GM19240 (cell line): ENCODE measurements around the gene MBD3L5.
"Not testable (repeated sequence)": the region's sequence is repeated elsewhere in the genome, so short reads cannot be mapped to it uniquely, and the experiment has no call there.

Source experiments
- DNase-seq: peaks from one replicate; pipeline ENCODE4 v3.0.0; 2011; ENCODE audit warnings: low spot score; ENCODE audit not compliant: insufficient read length

The MBD3L5 gene

GRCh38 chr19:7051421-7051820, 21.0 kb downstream of the MBD3L5 start:
- not testable (repeated sequence) for DNase-seq

DNA sequence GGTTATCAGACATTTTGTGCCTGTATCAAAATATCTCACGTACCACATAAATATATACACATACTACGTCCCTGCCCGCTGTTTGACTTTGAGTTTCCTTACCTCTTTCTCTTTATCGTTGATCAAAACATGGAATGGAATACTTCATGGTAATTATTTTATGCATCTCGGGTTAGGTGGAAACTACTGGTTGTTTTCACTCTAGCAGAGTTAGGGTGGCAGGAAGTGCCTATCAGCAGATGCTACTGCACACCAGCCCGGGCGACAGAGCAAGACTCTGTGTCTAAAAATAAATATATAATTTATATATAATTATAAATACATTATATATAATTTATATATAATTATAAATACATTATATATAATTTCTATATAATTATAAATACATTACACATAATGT, 22.5 kb downstream of the MBD3L5 start:
- not testable (repeated sequence) for DNase-seq

DNA sequence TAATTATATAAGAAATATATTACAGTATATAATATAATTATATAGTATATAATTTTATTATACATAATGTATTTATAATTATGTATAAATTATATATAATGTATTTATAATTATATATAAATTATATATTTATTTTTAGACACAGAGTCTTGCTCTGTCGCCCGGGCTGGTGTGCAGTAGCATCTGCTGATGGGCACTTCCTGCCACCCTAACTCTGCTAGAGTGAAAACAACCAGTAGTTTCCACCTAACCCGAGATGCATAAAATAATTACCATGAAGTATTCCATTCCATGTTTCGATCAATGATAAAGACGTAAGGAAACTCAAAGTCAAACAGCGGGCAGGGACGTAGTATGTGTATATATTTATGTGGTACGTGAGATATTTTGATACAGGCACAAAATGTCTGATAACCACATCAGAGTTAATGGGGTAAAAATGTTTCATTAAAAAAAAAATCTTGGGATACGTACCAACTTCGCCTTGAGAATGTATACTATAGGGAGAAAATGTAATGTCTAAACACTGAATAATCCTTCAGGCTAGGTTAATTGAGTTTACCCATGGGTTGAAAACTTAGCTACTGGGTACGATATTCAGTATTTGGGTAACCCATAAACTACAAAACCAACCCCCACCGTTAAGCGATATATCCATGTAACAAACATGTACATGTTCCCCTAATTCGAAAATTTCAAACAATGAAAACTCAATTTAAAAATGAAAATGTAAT, 24.4 kb downstream of the MBD3L5 start:
- DNase-seq = not testable (repeated sequence)

DNA sequence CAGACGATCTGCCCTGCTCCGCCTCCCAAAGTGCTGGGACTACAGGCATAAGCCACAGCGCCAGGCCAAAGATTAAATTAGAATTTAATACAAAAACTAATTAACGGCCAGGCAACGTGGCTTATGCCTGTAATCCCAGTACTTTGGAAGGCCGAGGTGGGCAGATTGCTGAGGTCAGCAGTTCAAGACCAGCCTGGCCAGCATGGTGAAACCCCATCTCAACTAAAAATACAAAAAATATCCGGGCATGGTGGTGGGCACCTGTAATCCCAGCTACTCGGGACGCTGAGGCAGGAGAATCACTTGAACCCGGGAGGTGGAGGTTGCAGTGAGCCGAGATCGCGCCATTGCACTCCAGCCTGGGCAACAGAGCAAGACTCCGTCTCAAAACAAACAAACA, 25.3 kb downstream of the MBD3L5 start:
- not testable (repeated sequence) for DNase-seq

DNA sequence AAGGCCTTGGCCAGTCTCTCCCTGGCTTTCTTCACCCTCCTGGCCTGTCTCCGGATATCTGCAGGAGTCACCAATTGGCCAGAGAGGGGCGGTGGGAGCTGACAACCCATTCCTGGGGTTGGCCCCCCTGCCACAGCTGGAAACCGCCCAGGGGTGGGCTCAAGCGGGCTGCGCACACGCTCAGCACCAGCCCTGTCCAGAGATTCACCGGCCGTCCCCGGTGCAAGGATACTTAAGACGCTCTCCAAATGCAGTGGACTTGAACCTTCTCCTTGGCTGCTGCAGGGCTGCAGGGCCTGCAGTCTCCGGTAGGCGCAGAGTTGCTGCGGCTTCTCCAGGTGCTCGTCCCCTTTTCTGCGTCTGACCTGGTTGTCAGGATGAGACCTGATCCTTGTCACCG, 26.0 kb downstream of the MBD3L5 start:
- not testable (repeated sequence) for DNase-seq

DNA sequence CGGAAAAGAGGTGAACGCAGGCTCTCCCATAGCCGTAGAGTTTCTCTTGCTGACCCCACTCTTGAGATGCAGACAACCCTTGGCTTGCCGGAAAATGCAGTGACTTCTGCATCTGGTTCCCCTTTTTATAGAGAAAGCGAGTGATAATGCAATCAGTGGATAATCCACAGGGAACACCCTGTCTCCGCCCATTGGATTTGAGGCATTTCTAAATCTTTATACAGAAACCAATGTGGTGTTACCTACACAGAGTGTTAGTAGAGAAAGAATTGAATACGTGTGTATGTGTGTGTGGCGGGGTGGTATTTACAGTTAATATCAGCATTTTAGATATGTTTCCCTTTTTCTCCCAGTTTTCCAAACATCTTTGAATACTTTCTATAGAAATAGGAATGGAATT, 28.2 kb downstream of the MBD3L5 start, which contains the start of gene MBD3L3:
MBD3L3 (minus strand) TSS at position 101 of the 400 bp plus-strand sequence; CDS start at position 30, 71 bp downstream.
- DNase-seq = not testable (repeated sequence)

DNA sequence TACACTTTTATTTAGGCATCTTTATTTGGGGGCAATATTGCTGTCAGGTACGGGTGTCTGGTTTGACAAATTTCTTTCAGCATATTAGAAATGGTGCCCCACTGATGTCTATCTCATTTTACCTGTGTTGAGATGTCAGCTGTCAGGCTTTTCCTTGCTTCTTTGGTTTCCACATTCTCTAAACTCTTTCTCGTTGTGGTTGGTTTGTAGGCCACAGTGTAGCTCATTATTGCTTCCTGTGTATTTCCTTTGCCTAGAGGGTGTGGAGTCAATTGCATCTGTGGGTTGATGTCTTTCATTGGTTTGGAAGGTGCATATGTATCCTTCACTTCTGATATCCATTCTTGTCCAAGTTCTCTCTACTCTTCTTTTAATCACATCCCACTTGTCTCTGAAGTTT, 29.6 kb downstream of the MBD3L5 start:
- not testable (repeated sequence) for DNase-seq

DNA sequence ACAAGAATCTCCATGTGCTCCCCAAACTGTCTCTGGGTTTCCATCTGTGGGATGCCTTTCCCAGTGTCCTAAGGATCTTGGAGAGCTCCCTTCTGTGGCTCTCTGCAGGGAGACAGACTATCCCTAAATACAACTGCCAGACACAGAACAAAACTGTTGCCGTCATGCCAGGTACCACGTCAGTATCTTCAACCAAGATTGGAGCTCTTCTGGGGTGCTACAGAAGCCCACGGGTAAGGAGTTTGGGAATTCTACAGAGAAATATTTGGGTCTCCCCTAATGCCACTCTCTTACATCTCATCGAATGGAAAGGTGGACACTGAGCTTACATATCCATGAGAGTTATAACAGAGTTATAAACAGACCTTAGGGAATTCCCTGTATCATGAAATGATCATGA, 33.0 kb downstream of the MBD3L5 start:
- DNase-seq = no peak

DNA sequence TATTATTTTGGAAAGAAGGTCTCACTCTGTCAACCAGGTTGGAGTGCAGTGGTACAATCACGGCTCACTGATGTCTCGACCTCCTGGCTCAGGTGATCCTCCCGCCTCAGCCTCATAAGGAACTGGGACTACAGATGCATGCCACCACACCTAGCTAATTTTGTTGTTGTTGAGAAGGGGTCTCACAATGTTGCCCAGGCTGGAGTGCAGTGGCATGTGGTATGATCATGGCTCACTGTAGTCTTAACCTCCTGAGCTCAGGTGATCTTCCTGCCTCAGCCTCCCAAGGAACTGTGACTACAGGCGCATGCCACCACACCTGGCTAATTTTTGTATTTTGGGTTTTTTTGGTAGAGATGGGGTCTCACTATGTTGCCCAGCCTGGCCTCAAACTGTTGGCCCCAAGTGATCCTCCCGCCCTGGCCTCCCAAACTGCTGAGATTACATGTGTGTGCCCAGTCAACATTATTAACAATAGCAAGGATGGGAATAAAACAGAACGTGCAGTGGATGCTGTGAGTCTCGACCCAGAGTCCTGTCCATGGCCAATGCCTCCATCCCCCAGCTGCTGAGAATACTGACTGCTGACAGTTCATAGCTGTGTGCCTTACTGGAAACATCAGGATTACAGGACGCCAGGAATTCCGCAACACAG, 33.5 kb downstream of the MBD3L5 start:
- DNase-seq = no peak

DNA sequence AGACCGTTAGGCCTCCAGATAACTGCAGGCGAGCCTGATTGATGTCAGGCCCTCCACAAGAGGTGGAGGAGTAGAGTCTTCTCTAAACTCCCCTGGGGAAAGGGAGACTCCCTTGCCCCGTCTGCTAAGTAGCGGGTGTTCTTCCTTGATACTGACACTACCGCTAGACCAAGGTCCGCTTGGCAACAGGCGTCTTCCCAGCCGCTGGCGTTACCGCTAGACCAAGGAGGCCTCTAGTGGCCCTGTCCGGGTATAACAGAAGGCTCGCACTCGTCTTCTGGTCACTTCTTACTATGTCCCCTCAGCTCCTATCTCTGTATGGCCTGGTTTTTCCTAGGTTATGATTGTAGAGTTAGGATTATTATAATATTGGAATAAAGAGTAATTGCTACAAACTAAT, 36.7 kb downstream of the MBD3L5 start:
- DNase-seq = not testable (repeated sequence)

GRCh38 chr19:7067716-7068115, 37.3 kb downstream of the MBD3L5 start:
- no peak for DNase-seq

- no peak for DNase-seq
Observed at GRCh38 chr19:7068599-7068998, 38.2 kb downstream of the MBD3L5 start.

- peak; percentile 84 for DNase-seq
Observed at GRCh38 chr19:7069042-7069903, 38.9 kb downstream of the MBD3L5 start, which contains the start of gene ZNF557. Gene ZNF557, plus strand, starts transcription at chr19:7069703. Its CDS starts 5,372 bp downstream, at chr19:7075075.

- no peak for DNase-seq
Observed at GRCh38 chr19:7069904-7070226, 39.5 kb downstream of the MBD3L5 start.

- DNase-seq = no peak
Observed at GRCh38 chr19:7072541-7072940, 42.2 kb downstream of the MBD3L5 start.

DNA sequence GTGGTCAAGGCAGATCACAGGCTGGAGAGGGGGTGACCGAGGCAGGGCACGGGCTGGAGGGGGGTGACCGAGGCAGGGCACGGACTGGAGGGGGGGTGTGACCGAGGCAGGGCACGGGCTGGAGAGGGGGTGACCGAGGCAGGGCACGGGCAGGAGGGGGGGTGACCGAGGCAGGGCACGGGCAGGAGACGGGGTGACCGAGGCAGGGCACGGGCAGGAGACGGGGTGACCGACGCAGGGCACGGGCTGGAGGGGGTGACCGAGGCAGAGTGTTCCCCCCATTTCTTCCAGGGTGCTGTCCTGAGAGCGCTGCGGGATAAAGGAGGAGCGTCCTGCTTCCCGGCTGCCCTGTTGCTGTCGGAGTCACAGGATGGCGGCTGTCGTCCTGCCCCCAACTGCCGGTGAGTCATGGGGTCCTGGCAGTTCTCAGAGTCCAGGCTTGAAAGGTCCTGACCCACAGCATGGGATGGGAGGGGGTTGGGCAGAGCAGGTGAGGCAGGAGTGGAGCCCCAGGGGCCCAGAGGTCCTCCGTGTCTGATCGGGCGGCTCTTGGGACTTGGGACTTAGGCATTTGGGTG, 44.4 kb downstream of the MBD3L5 start:
- no peak for DNase-seq

DNA sequence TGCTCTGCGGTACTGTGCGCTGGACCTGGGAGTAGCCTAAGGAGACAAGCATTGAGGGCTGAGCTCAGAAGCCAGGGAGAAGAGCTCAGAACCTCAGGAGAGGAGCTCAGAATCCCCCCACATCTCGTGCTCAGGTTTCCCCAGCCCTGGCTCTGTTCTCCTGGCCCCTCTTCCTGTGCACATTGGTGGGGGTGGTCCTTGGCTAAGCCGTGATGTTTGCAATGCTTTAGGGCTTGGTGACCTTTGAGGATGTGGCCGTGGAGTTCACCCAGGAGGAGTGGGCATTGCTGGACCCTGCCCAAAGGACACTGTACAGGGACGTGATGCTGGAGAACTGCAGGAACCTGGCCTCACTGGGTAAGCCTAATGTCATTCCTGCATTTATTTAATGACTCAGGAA, 45.8 kb downstream of the MBD3L5 start:
- no peak for DNase-seq

DNA sequence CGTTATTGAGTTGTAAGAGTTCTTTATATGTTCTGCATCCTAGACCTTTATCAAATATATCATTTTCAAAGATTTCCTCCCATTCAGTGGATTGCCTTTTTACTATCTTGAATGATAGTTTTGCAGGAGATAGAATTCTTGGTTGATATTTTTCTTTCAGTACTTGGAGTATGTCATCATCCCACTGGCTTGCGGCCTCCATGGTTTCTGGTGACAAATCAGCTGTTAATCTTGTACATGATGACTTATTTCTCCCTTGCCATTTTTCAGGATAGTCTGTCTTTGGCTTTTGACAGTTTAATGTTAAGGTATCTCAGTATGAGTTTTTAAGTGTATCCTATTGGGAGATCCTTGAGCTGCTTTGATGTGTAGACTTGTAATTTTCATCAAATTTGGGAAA, 47.6 kb downstream of the MBD3L5 start:
- DNase-seq = no peak
